ENCODE results near the gene BORA. TPM values are rescaled to one million over a fixed set of nuclear protein-coding genes. Genes with fewer than 3 reads are reported as not detected.

Gene BORA
- 10 to 100 TPM; 14.4 to 22.5 TPM for total RNA-seq
- polyA plus RNA-seq (2013, experiment 1 of 2) = 29.2 TPM
- 27.9 TPM for polyA plus RNA-seq (2013, experiment 2 of 2)
- long read RNA-seq, experiment 1, partial matches to known transcripts = 2 of 12 reads
- long read RNA-seq, experiment 1, other reads (novel, unspliced or antisense) = 6 of 12 reads
- long read RNA-seq, experiment 2, transcript BORA-202 (11 exons, 1,673 nt) = minor isoform, 14 of 45 reads
- long read RNA-seq, experiment 2, transcript BORA-203 (12 exons, 2,936 nt) = major isoform, 21 of 45 reads
- long read RNA-seq, experiment 2, partial matches to known transcripts = 3 of 45 reads
- long read RNA-seq, experiment 2, other reads (novel, unspliced or antisense) = 7 of 45 reads
- long read RNA-seq, experiment 3, transcript BORA-203 (12 exons, 2,936 nt) = major isoform, 75 of 105 reads
- long read RNA-seq, experiment 3, transcript BORA-202 (11 exons, 1,673 nt) = minor isoform, 12 of 105 reads
- long read RNA-seq, experiment 3, partial matches to known transcripts = 2 of 105 reads
- long read RNA-seq, experiment 3, other reads (novel, unspliced or antisense) = 16 of 105 reads
- long read RNA-seq, experiment 4, transcript BORA-202 (11 exons, 1,673 nt) = minor isoform, 9 of 40 reads
- long read RNA-seq, experiment 4, transcript BORA-203 (12 exons, 2,936 nt) = major isoform, 20 of 40 reads
- long read RNA-seq, experiment 4, partial matches to known transcripts = 3 of 40 reads
- long read RNA-seq, experiment 4, other reads (novel, unspliced or antisense) = 8 of 40 reads

GRCh38 chr13:72727417-72728289, at the start of gene BORA, which contains the start of gene MZT1:
BORA (plus strand) TSS chr13:72727923; CDS start chr13:72728941, 1,018 bp downstream.
MZT1 (minus strand) TSS chr13:72727629; CDS start chr13:72727602, 27 bp downstream.
- no peaks in the 10 kb centered on the region for H3K27me3 Mint-ChIP-seq (ENCODE audit: insufficient read depth)
- H3K4me1 Mint-ChIP-seq = peaks cover 12% of the 10 kb centered on the region
- H3K27ac Mint-ChIP-seq = peak within 1 kb of the TSS; percentile 90

GRCh38 chr13:72678312-72678711, 49.4 kb upstream of the BORA start:
- Histone ChIP-seq H3K4me3 (ENCODE audit: low read length) (no peak overlapping the region), H3K27me3 (ENCODE audit: control insufficient read depth, insufficient read depth, low read length, poor library complexity, severe bottlenecking) (no peaks in the 10 kb centered on the region), H3K9me3 (ENCODE audit: control insufficient read depth, low read length) (no peaks in the 10 kb centered on the region), H3K36me3 (ENCODE audit: control insufficient read depth, insufficient read depth, low read length) (no peaks in the 10 kb centered on the region), H3K9ac (ENCODE audit: extremely low read depth, low read length, poor library complexity, severe bottlenecking) (no peak overlapping the region), H3K4me1 (ENCODE audit: control insufficient read depth, insufficient read depth, low read length) (no peaks in the 10 kb centered on the region), H3K27ac (ENCODE audit: low read depth, low read length) (no peak overlapping the region)
- H3K9me3 Mint-ChIP-seq = no peaks in the 10 kb centered on the region
- H3K27ac Mint-ChIP-seq = no peak overlapping the region
- WGBS, 2 experiments (ENCODE audit: insufficient coverage in 1 of 2, insufficient read length in 1 of 2) = no CpG with 5 or more reads among the region's 1 CpG
- DNase-seq = no peak
- no peaks in the 10 kb centered on the region for H3K4me1 Mint-ChIP-seq
- H3K27me3 Mint-ChIP-seq (ENCODE audit: insufficient read depth) = no peaks in the 10 kb centered on the region
- no peak overlapping the region for H3K4me3 Mint-ChIP-seq
- no peaks in the 10 kb centered on the region for H3K36me3 Mint-ChIP-seq (ENCODE audit: low read depth)
- no peak for TF ChIP-seq CTCF (conservative IDR thresholded peaks at IDR 0.05)

More at GRCh38 chr13:72727417-72728289, at the start of gene BORA, which contains the start of gene MZT1:
- TF ChIP-seq CTCF (conservative IDR thresholded peaks at IDR 0.05) = no peak
- peak within 1 kb of the TSS; percentile 34 for H3K27ac ChIP-seq (ENCODE audit: low read depth, low read length)
- no peaks in the 10 kb centered on the region for H3K9me3 Mint-ChIP-seq
- H3K4me3 ChIP-seq (ENCODE audit: low read length) = peak within 1 kb of the TSS; percentile 98
- peak within 1 kb of the TSS; percentile 70 for H3K9ac ChIP-seq (ENCODE audit: extremely low read depth, low read length, poor library complexity, severe bottlenecking)
- no peaks in the 10 kb centered on the region for H3K27me3 ChIP-seq (ENCODE audit: control insufficient read depth, insufficient read depth, low read length, poor library complexity, severe bottlenecking)
- H3K4me1 ChIP-seq (ENCODE audit: control insufficient read depth, insufficient read depth, low read length) = no peaks in the 10 kb centered on the region
- WGBS, 2 experiments (ENCODE audit: insufficient coverage in 1 of 2, insufficient read length in 1 of 2) = 0 to 1% methylated on average over 31 to 71 of the region's 71 CpGs
- H3K4me3 Mint-ChIP-seq = peak within 1 kb of the TSS; percentile 87
- peaks cover 29% of the 10 kb centered on the region for H3K36me3 Mint-ChIP-seq (ENCODE audit: low read depth)
- no peaks in the 10 kb centered on the region for H3K9me3 ChIP-seq (ENCODE audit: control insufficient read depth, low read length)
- DNase-seq = peak; percentile 98
- peaks cover 27% of the 10 kb centered on the region for H3K36me3 ChIP-seq (ENCODE audit: control insufficient read depth, insufficient read depth, low read length)

- Mint-ChIP-seq H3K36me3 (ENCODE audit: low read depth) (no peaks in the 10 kb centered on the region), H3K27ac (no peak overlapping the region), H3K4me1 (no peaks in the 10 kb centered on the region), H3K9me3 (no peaks in the 10 kb centered on the region), H3K4me3 (no peak overlapping the region), H3K27me3 (ENCODE audit: insufficient read depth) (no peaks in the 10 kb centered on the region)
- Histone ChIP-seq H3K27me3 (ENCODE audit: control insufficient read depth, insufficient read depth, low read length, poor library complexity, severe bottlenecking) (no peaks in the 10 kb centered on the region), H3K27ac (ENCODE audit: low read depth, low read length) (no peak overlapping the region), H3K36me3 (ENCODE audit: control insufficient read depth, insufficient read depth, low read length) (no peaks in the 10 kb centered on the region), H3K4me1 (ENCODE audit: control insufficient read depth, insufficient read depth, low read length) (no peaks in the 10 kb centered on the region), H3K9ac (ENCODE audit: extremely low read depth, low read length, poor library complexity, severe bottlenecking) (no peak overlapping the region), H3K4me3 (ENCODE audit: low read length) (no peak overlapping the region), H3K9me3 (ENCODE audit: control insufficient read depth, low read length) (no peaks in the 10 kb centered on the region)
- no peak for TF ChIP-seq CTCF (conservative IDR thresholded peaks at IDR 0.05)
- 100% methylated on average over 1 of the region's 1 CpG for WGBS, 2 experiments (ENCODE audit: insufficient coverage in 1 of 2, insufficient read length in 1 of 2)
- no peak for DNase-seq
These were observed 47.4 kb upstream of the BORA start for GRCh38 chr13:72680353-72680752.
